ENCODE data around the gene DNPEP.
A peak's percentile ranks its signal among the peaks of the same experiment; 100 is the strongest.

DNPEP gene

DNA sequence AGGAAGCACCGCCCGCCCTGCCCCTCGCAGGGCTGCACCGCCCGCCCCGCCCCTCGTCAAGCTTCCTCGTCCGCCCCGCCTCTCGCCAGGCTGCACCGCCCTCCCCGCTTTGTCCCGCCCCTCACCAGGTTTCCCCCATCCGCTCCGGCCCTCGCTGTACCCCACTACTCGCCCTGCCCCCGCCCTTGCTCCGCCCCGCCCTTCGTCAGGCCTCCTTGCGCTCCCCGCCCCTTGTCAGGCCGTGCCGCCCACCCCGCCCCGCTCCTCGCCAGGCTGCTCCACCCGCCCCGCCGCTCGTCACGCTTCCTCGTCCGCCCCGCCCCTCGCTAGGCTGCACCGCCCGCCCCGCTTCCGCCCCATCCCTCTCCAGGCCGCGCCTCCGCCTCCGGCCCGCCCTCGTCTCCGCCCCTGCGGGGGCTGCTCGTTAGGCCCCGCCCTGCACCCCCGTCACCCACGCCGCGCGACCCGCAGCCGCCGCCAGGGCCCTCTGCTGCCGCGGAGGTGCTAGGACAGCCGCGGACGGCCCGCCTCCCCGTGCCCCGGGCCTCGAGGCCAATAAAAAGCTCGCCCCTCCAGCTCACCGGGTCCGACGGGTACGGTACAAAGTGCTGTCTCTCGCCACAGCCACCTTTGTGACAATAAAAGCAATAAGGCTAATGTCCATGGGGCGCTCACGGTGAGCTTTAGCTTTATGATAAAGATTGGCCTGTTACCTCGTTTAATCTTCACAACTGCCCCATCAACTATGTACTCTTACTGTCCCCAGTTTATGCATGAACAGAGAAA lies 602 bp upstream of the DNPEP start:
- DNase-seq (ENCODE audit: extremely low read depth, low read depth) = peak; percentile 96

DNA sequence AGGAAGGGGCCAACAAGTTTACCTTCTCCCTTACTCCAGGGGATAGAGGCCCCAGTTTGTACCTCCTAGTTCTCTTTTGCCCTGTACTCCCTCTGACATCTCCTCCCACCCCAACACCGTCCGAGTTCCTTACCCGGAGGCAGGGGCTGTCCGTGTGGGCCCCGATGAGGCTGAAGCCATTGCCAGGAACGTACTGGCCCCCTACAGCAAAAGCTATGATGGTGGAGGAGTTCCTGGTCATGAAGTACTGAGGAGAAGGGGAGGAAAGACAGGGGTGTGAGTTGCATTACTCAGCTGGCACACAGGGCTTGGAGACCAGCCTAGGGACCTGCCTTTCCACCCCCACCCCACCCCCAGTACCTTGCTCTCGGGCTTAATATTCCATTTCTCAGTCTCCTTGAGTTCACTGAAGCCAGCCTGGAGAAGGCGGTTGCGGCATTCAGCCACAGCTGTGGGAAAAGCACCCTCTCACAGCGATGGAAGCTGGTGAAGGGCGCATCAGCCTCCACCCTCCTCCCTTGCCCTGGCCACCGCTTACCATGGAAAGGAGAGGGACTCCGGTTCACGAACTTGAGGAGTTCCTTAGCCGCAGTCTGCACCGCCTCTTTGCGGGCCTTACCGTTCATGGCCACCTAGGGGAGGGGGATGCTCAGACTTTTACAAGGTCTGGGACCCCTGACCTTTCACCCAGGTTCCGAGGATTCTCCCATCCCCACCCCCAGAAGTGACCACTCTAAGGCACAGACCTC lies 1.0 kb downstream of the DNPEP start:
- TF ChIP-seq, protein P1, sequence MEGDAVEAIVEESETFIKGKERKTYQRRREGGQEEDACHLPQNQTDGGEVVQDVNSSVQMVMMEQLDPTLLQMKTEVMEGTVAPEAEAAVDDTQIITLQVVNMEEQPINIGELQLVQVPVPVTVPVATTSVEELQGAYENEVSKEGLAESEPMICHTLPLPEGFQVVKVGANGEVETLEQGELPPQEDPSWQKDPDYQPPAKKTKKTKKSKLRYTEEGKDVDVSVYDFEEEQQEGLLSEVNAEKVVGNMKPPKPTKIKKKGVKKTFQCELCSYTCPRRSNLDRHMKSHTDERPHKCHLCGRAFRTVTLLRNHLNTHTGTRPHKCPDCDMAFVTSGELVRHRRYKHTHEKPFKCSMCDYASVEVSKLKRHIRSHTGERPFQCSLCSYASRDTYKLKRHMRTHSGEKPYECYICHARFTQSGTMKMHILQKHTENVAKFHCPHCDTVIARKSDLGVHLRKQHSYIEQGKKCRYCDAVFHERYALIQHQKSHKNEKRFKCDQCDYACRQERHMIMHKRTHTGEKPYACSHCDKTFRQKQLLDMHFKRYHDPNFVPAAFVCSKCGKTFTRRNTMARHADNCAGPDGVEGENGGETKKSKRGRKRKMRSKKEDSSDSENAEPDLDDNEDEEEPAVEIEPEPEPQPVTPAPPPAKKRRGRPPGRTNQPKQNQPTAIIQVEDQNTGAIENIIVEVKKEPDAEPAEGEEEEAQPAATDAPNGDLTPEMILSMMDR (IDR thresholded peaks at IDR 0.05; ENCODE audit: low read depth, low read length) = no peak
- no peak for DNase-seq (ENCODE audit: extremely low read depth, low read depth)

More for the DNA sequence above, 602 bp upstream of the DNPEP start:
- TF ChIP-seq, protein P1 (IDR thresholded peaks at IDR 0.05; ENCODE audit: low read depth, low read length) = peak; percentile 28

GRCh38 chr2:219385958-219386520 lies 1.7 kb downstream of the DNPEP start:
- TF ChIP-seq, protein P1 (IDR thresholded peaks at IDR 0.05; ENCODE audit: low read depth, low read length) = no peak
- no peak for DNase-seq (ENCODE audit: extremely low read depth, low read depth)

DNA sequence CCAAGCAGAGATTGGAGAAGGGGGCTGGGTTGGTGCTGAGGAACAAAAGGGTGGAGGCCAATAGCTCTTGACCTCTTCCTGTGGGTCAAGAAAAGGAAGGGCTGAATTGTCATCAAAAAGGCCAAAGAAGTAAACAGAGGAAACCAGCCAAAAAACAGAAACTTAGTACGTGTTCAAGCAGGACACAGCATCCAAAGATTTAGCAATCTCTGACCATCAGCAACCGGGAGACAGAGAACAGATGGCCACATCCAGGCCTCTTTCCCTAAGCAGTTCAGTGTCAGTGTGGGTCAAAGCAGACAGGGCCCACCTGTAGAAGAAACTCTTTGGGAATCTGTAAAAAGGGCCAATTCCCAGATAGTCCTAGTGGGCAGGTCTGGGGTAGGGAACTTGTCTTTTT lies 2.9 kb downstream of the DNPEP start:
- TF ChIP-seq, protein P1 (IDR thresholded peaks at IDR 0.05; ENCODE audit: low read depth, low read length) = no peak
- DNase-seq (ENCODE audit: extremely low read depth, low read depth) = no peak

DNA sequence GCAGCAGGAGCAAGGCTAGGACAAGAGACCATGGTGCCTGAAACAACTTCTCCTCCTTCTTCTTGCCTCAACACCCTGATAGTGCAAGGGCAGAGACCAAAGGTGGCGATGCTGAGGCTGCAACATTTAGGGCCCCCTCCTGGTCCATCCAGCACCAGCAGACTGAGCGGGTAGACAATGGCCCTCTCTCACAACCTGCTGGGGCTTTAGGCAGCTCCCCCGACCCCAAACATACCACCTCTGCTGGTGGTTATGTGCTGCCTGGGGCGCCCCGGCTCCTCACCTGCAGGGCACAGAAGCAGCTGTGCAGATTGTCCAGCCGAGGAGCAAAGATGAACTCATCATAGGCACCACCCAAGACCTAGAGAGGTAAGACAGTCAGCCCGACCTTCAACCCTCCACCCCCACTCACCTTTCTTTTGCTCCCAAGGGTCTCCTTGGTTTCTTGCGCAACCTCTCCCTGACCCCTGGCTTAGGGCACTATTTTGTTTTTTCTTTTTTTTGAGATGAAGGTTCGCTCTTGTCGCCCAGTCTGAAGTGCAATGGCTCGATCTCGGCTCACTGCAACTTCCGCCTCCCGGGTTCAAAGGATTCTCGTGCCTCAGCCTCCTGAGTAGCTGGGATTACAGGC lies 3.5 kb downstream of the DNPEP start:
- TF ChIP-seq, protein P1 (IDR thresholded peaks at IDR 0.05; ENCODE audit: low read depth, low read length) = no peak
- no peak for DNase-seq (ENCODE audit: extremely low read depth, low read depth)

GRCh38 chr2:219381448-219381847 lies 6.3 kb downstream of the DNPEP start:
- TF ChIP-seq, protein P1 (IDR thresholded peaks at IDR 0.05; ENCODE audit: low read depth, low read length) = no peak
- no peak for DNase-seq (ENCODE audit: extremely low read depth, low read depth)

Measured in AG09319 (cell line).